ENCODE data around the gene PHF13. TPM values are rescaled to one million over a fixed set of nuclear protein-coding genes. Genes with fewer than 3 reads are reported as not detected.

Gene PHF13
- polyA plus RNA-seq (2012; rRNA removed): 6.5 and 8.5 TPM in 2 replicates
- 6.9 and 8.9 TPM in 2 replicates for polyA plus RNA-seq (2012; cell fraction: cytosol; rRNA removed)
- polyA plus RNA-seq (2012; cell fraction: nucleus; rRNA removed): 16.4 and 22.0 TPM in 2 replicates

GRCh38 chr1:6613361-6614018 lies at the start of gene PHF13:
TSS of gene PHF13 (plus strand) at chr1:6613731. CDS start at chr1:6614067, 336 bp downstream.
- H2AFZ ChIP-seq (ENCODE audit: low read depth): peak within 1 kb of the TSS; percentile 95
- H3K79me2 ChIP-seq (ENCODE audit: insufficient read depth): peaks cover 44% of the 10 kb centered on the region
- ChIA-PET POLR2A (interaction anchor here (0.6 kb wide), 1 partner anchor 67 kb away, joined by 3 read pairs; no protein-coding TSS in a partner anchor), CTCF (interaction anchor here (1.0 to 1.1 kb wide), 2 partner anchors 10 to 58 kb away, joined by 4 to 5 read pairs; partner anchors contain the start of genes KLHL21, NOL9 and TAS1R1)
- peaks cover 33% of the 10 kb centered on the region for H4K20me1 ChIP-seq (ENCODE audit: insufficient read depth)
- TF ChIP-seq RFX5 (IDR thresholded peaks at IDR 0.05; ENCODE audit: low read length) (no peak), ZBTB33 (IDR thresholded peaks at IDR 0.05; ENCODE audit: borderline replicate concordance, low read depth) (no peak), NRF1 (IDR thresholded peaks at IDR 0.05; ENCODE audit: low read depth, low read length) (peak; percentile 14; the same call in 1 of the 2 replicates), TCF12 (IDR thresholded peaks at IDR 0.05) (peak; percentile 15; the same call in 1 of the 2 replicates), POLR2AphosphoS5 (IDR thresholded peaks at IDR 0.05; ENCODE audit: low read depth, low read length) (no peak), MXI1 (IDR thresholded peaks at IDR 0.05; ENCODE audit: low read depth, low read length) (peak; percentile 72; the same call in 1 of the 2 replicates), USF1 (IDR thresholded peaks at IDR 0.05; ENCODE audit: borderline replicate concordance, low read depth) (no peak), TEAD4 (IDR thresholded peaks at IDR 0.05; ENCODE audit: borderline replicate concordance, insufficient read depth) (no peak), TAF1 (IDR thresholded peaks at IDR 0.05; ENCODE audit: borderline replicate concordance, low read depth, low read length) (no peak), MEF2A (IDR thresholded peaks at IDR 0.05; ENCODE audit: borderline replicate concordance, low read depth) (no peak), IRF3 (IDR thresholded peaks at IDR 0.05; ENCODE audit: low read depth, low read length) (no peak), YY1 (IDR thresholded peaks at IDR 0.05; ENCODE audit: low read depth) (no peak), RCOR1 (IDR thresholded peaks at IDR 0.05; ENCODE audit: low read length) (no peak), FOXJ3 (CRISPR knock-in tag; IDR thresholded peaks at IDR 0.05) (no peak), GABPA (IDR thresholded peaks at IDR 0.05; ENCODE audit: low read depth) (peak; percentile 52), CHD2 (IDR thresholded peaks at IDR 0.05; ENCODE audit: low read length, partially characterized antibody) (peak; percentile 96), EP300 (IDR thresholded peaks at IDR 0.05; ENCODE audit: borderline replicate concordance in 1 of 2, low read depth in 1 of 2, low read length in 1 of 2) (no peak; a peak in 1 of 4 replicates)
- DNase-seq: peak; percentile 100
- H3K9ac ChIP-seq: peak within 1 kb of the TSS; percentile 86
- H3K4me2 ChIP-seq: peak within 1 kb of the TSS; percentile 93
- no peaks in the 10 kb centered on the region for H3K9me3 ChIP-seq
- no peaks in the 10 kb centered on the region for H3K9me2 ChIP-seq
- no peaks in the 10 kb centered on the region for H3K27me3 ChIP-seq (ENCODE audit: insufficient read depth)
- peaks cover 0 to 7% of the 10 kb centered on the region in 2 experiments; a peak in 1 of 4 replicates for H3K4me1 ChIP-seq (ENCODE audit: control insufficient read depth in 1 of 2, insufficient read depth in 2 of 2, low read depth in 1 of 2, low read length in 1 of 2)
- peak within 1 kb of the TSS; percentile 75 to 90 for H3K4me3 ChIP-seq (ENCODE audit: low read depth in 2 of 2, low read length in 1 of 2)
- H3K27ac ChIP-seq (ENCODE audit: low read depth in 2 of 2, low read length in 1 of 2): peak within 1 kb of the TSS; percentile 77 to 78
- 0% methylated on average over 11 of the region's 84 CpGs for WGBS (ENCODE audit: low lambda C conversion rate)
- H3K36me3 ChIP-seq (replicated peaks in 1 of 2; ENCODE audit: control insufficient read depth in 1 of 2, insufficient read depth in 2 of 2, low read length in 1 of 2): peaks cover 0 to 3% of the 10 kb centered on the region in 2 experiments
- peaks cover 14% of the 10 kb centered on the region for H3F3A ChIP-seq (replicated peaks; ENCODE audit: insufficient read depth)

All from SK-N-SH (cell line).